Upper lobe of right lung (tissue), 1 donor: ENCODE results near the gene ZFHX3. TPM values are rescaled to one million over a fixed set of nuclear protein-coding genes. Genes with fewer than 3 reads are reported as not detected.

Experiments used
- ATAC-seq: fragments of 200-7000 bp; cut with Tn5 transposase; one replicate; pipeline ENCODE4 v1.9.1; 2020; ENCODE audit warnings: mild to moderate bottlenecking, moderate library complexity
- DNase-seq: peaks from one replicate; pipeline ENCODE4 v3.0.0-alpha.2; 2020
- H3K27ac ChIP-seq: fragments of 200-600 bp; one replicate; pipeline ENCODE4 v1.8.0; 2022
- H3K27me3 ChIP-seq: fragments of 200-600 bp; one replicate; pipeline ENCODE4 v1.8.0; 2022; ENCODE audit warnings: mild to moderate bottlenecking
- H3K36me3 ChIP-seq: fragments of 200-600 bp; one replicate; pipeline ENCODE4 v1.8.0; 2022
- H3K4me1 ChIP-seq: fragments of 200-600 bp; one replicate; pipeline ENCODE4 v1.8.0; 2022
- H3K4me3 ChIP-seq: fragments of 200-600 bp; one replicate; pipeline ENCODE4 v1.8.0; 2022; ENCODE audit warnings: mild to moderate bottlenecking
- H3K9me3 ChIP-seq: fragments of 200-600 bp; one replicate; pipeline ENCODE4 v1.8.0; 2022
- intact Hi-C: fragments of 100-400 bp; cut with DNase I; formaldehyde crosslinking; loops from one replicate; pipeline ENCODE4 v1.11.0; 2022
- total RNA-seq: library from RNA; stranded (reverse); fragmentation: NEBNext Ultra II Directional; extraction: Animal tissue kit (Norgen Biotek cat#: 25700); gene quantifications from one replicate; pipeline ENCODE4 v1.2.1, GENCODE V29; 2021
- TF ChIP-seq, protein P1 (sequence below): fragments of 200-600 bp; IDR thresholded peaks from one replicate; pipeline ENCODE4 v1.8.0; 2022; ENCODE audit warnings: antibody characterized with exemption
- donor health status: DM: no; HTN: yes; CAD: no; lungs with severe emphysema.

ZFHX3 gene
- total RNA-seq, 1 donor from 2014 or later = 29.0 TPM

GRCh38 chr16:72873853-72874252 lies 174.1 kb downstream of the ZFHX3 start:
- Histone ChIP-seq H3K9me3 (no peaks in the 10 kb centered on the region), H3K27ac (no peak overlapping the region), H3K27me3 (no peaks in the 10 kb centered on the region), H3K4me3 (no peak overlapping the region), H3K36me3 (no peaks in the 10 kb centered on the region), H3K4me1 (peaks cover 33% of the 10 kb centered on the region)
- no peak for ATAC-seq
- TF ChIP-seq, protein P1, sequence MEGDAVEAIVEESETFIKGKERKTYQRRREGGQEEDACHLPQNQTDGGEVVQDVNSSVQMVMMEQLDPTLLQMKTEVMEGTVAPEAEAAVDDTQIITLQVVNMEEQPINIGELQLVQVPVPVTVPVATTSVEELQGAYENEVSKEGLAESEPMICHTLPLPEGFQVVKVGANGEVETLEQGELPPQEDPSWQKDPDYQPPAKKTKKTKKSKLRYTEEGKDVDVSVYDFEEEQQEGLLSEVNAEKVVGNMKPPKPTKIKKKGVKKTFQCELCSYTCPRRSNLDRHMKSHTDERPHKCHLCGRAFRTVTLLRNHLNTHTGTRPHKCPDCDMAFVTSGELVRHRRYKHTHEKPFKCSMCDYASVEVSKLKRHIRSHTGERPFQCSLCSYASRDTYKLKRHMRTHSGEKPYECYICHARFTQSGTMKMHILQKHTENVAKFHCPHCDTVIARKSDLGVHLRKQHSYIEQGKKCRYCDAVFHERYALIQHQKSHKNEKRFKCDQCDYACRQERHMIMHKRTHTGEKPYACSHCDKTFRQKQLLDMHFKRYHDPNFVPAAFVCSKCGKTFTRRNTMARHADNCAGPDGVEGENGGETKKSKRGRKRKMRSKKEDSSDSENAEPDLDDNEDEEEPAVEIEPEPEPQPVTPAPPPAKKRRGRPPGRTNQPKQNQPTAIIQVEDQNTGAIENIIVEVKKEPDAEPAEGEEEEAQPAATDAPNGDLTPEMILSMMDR = no peak
- intact Hi-C loops = no loop called here
- DNase-seq = no peak

DNA sequence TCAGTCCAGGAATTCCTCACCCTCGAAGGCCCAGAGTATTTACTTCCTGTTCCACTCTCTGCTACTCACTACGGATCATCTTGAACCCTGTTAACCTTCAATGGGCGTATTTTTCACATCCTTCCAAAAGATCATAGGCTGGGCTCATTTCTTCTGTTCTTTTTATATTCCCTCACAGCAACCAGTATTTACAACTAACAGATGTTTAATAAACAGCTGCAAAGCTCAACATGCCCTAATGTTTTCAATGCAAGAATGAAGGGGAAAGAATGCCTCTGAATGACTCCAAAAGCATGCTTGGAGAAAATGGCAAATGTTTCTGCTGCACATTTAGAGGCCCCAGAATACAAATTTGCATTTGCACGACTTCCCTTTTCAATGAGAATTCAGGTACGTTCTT lies 174.9 kb downstream of the ZFHX3 start:
- H3K4me3 ChIP-seq = no peak overlapping the region
- TF ChIP-seq, protein P1 = no peak
- no peaks in the 10 kb centered on the region for H3K27me3 ChIP-seq
- no peaks in the 10 kb centered on the region for H3K9me3 ChIP-seq
- no peak overlapping the region for H3K27ac ChIP-seq
- no peaks in the 10 kb centered on the region for H3K36me3 ChIP-seq
- intact Hi-C loops = no loop called here
- peaks cover 25% of the 10 kb centered on the region for H3K4me1 ChIP-seq
- ATAC-seq (no peak), DNase-seq (no peak)

DNA sequence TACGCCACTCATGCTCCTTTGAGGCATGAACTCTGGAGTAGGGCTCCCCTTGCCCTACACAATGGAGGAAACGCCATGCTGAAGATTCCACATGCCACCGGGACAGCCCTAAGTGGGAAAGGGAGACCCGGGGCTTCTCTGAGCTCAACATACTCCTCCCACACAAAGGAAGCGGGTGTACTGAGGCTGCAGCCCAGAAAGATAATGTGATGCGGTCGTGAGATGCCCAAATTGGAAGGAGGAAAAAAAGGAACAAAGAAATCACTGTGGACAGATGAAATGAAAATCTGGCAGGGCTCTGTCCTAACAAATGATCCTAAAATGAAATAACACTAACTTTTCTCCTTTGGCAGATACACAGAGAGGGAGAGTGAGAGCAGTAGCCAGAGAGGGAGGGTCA lies 182.1 kb downstream of the ZFHX3 start:
- DNase-seq = no peak
- no peak for ATAC-seq
- Histone ChIP-seq H3K27me3 (no peaks in the 10 kb centered on the region), H3K4me1 (no peaks in the 10 kb centered on the region), H3K4me3 (no peak overlapping the region), H3K36me3 (peaks cover 5% of the 10 kb centered on the region), H3K9me3 (no peaks in the 10 kb centered on the region), H3K27ac (no peak overlapping the region)
- TF ChIP-seq, protein P1 = no peak
- intact Hi-C loops = no loop called here

- DNase-seq (peak; percentile 43), ATAC-seq (no peak)
- Histone ChIP-seq H3K27me3 (no peaks in the 10 kb centered on the region), H3K9me3 (no peaks in the 10 kb centered on the region), H3K36me3 (peaks cover 5% of the 10 kb centered on the region), H3K4me3 (no peak overlapping the region), H3K27ac (no peak overlapping the region), H3K4me1 (no peaks in the 10 kb centered on the region)
- TF ChIP-seq, protein P1 = no peak
- intact Hi-C loops = no loop called here
Measured at GRCh38 chr16:72865258-72865657, 182.7 kb downstream of the ZFHX3 start.

DNA sequence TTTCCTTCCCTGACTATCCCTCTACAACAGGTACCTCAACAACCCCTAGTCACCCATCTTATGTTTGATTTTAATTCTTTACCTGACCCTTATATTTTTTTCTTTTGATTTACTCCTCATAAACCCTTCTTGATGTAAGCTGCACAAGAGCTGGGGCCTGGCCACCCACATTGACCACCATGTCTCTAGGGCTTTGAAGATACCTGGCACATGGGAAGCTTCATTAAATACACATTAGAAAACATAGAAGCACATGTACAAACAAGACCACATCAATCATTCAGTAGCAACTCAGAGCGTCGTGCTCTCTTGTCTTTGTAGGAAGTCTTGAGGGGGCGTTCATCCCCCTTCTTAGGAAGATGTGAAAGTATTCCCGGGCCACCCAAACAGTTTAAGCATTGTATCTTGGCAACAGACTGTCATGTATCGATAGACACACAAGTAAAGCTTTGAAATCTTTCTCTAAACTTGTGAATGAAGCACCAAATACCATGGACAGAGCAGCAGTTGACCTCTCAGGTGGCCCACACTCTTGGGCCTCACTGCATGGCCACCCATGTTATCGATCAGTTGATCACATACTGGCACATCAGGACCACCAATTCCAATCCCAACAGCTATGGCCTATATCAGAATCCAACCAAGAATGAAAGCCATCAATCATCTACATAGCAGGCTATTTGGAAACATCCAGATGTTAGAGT lies 183.6 kb downstream of the ZFHX3 start:
- ATAC-seq (no peak), DNase-seq (peak; percentile 2)
- H3K27ac ChIP-seq = no peak overlapping the region
- TF ChIP-seq, protein P1 = no peak
- intact Hi-C loops = no loop called here
- H3K27me3 ChIP-seq = no peaks in the 10 kb centered on the region
- peaks cover 5% of the 10 kb centered on the region for H3K36me3 ChIP-seq
- H3K9me3 ChIP-seq = no peaks in the 10 kb centered on the region
- H3K4me1 ChIP-seq = no peaks in the 10 kb centered on the region
- H3K4me3 ChIP-seq = no peak overlapping the region

GRCh38 chr16:72862090-72862489 lies 185.8 kb downstream of the ZFHX3 start:
- Histone ChIP-seq H3K36me3 (peaks cover 5% of the 10 kb centered on the region), H3K27ac (no peak overlapping the region), H3K4me3 (no peak overlapping the region), H3K4me1 (no peaks in the 10 kb centered on the region), H3K9me3 (no peaks in the 10 kb centered on the region), H3K27me3 (no peaks in the 10 kb centered on the region)
- intact Hi-C loops = no loop called here
- TF ChIP-seq, protein P1 = no peak
- peak; percentile 3 for DNase-seq
- no peak for ATAC-seq
